A549 (cell line): ENCODE data around the gene SLC1A1. TPM values are rescaled to one million over a fixed set of nuclear protein-coding genes. Genes with fewer than 3 reads are reported as not detected.

Experiments
- ATAC-seq, 2 experiments: fragments of 200-7000 bp in 1 of 2; fragments of >200 bp in 1 of 2; cut with Nextera tagmentation in 1 of 2; cut with Tn5 transposase in 1 of 2; 3 replicates each; pipeline versions ENCODE4 v1.8.0 to v1.9.1; 2018 to 2020; ENCODE audit warnings: mild to moderate bottlenecking in 1 of 2, moderate library complexity in 1 of 2
- CTCF ChIA-PET: fragments of 300-600 bp; sonication (Branson Sonifier 250); formaldehyde crosslinking; extraction: SDS; loops from one replicate; lab custom pipeline; 2021; ENCODE audit warnings: antibody characterized with exemption, inconsistent platforms; lab: Yijun Ruan, JAX
- POLR2A ChIA-PET: fragments of 350-600 bp; formaldehyde crosslinking; extraction: SDS; loops from one replicate; lab custom pipeline; 2021; ENCODE audit warnings: antibody characterized with exemption, inconsistent platforms; lab: Yijun Ruan, JAX
- DNase-seq, 2 experiments: peaks; one replicate each; pipeline versions ENCODE4 v3.0.0 to v3.0.0-alpha.2; 2011 to 2016; ENCODE audit warnings: low read depth in 1 of 2, low spot score in 1 of 2
- FAIRE-seq: peaks from 2 replicates; lab custom pipeline; 2011; peaks lifted over from hg19 to GRCh38; lab: Jason Lieb, UNC
- H3K27ac ChIP-seq, 2 experiments: fragments of >200 bp; sonication (Bioruptor Twin); formaldehyde crosslinking; 3 replicates each; pipeline ENCODE4 v1.5.1; 2016 to 2017
- H3K4me1 ChIP-seq: fragments of >200 bp; sonication (Bioruptor Twin); formaldehyde crosslinking; 3 replicates; pipeline ENCODE4 v1.6.1; 2016
- H3K4me2 ChIP-seq: fragments of >200 bp; sonication (Bioruptor Twin); formaldehyde crosslinking; 3 replicates; pipeline ENCODE4 v1.6.1; 2016
- H3K4me3 ChIP-seq: fragments of >200 bp; sonication (Bioruptor Twin); formaldehyde crosslinking; 3 replicates; pipeline ENCODE4 v1.5.1; 2016
- H3K9me3 ChIP-seq: fragments of >200 bp; sonication (Bioruptor Twin); formaldehyde crosslinking; 3 replicates; pipeline ENCODE4 v1.6.1; 2016
- CBX2 ChIP-seq: fragments of 200-600 bp; sonication (generic); IDR thresholded peaks from 2 replicates; pipeline ENCODE4 v1.6.1; 2016; ENCODE audit warnings: low read depth, mild to moderate bottlenecking, borderline replicate concordance
- CEBPB ChIP-seq, 2 experiments: fragments of >200 bp in 1 of 2; sonication (Bioruptor Twin) in 1 of 2; formaldehyde crosslinking in 1 of 2; IDR thresholded peaks; 2 replicates each; pipeline ENCODE4 v1.6.1; 2012 to 2016
- EP300 ChIP-seq, 2 experiments: fragments of >200 bp; sonication (Bioruptor Twin); formaldehyde crosslinking; IDR thresholded peaks; 2 replicates in 1 of 2; 3 replicates in 1 of 2; pipeline ENCODE4 v1.6.1; 2016 to 2017
- HEYL ChIP-seq: fragments of 250-450 bp; sonication (Bioruptor Pico); IDR thresholded peaks from 2 replicates; pipeline ENCODE4 v1.8.0; 2021; ENCODE audit warnings: mild to moderate bottlenecking, moderate library complexity
- HOXA7 ChIP-seq: fragments of 250-450 bp; sonication (Bioruptor Pico); IDR thresholded peaks from 2 replicates; pipeline ENCODE4 v1.5.0; 2020; ENCODE audit warnings: mild to moderate bottlenecking, moderate library complexity
- HOXB13 ChIP-seq: fragments of 250-450 bp; sonication (Bioruptor Pico); IDR thresholded peaks from 2 replicates; pipeline ENCODE4 v1.5.0; 2020; ENCODE audit warnings: low read depth, mild to moderate bottlenecking, moderate library complexity
- JUNB ChIP-seq: fragments of >200 bp; sonication (Bioruptor Twin); formaldehyde crosslinking; IDR thresholded peaks from 2 replicates; pipeline ENCODE4 v1.6.1; 2016
- KDM1A ChIP-seq: fragments of 200-600 bp; sonication (generic); IDR thresholded peaks from 2 replicates; pipeline ENCODE4 v1.6.1; 2016; ENCODE audit warnings: low read depth, mild to moderate bottlenecking
- MAZ ChIP-seq: fragments of 150-350 bp; IDR thresholded peaks from 2 replicates; pipeline ENCODE4 v1.6.1; 2014; ENCODE audit warnings: antibody characterized with exemption, low read depth, low read length, borderline replicate concordance
- NFE2L2 ChIP-seq: fragments of 150-350 bp; conservative IDR thresholded peaks from 2 replicates; pipeline ENCODE4 v1.6.1; 2014; ENCODE audit warnings: low read length
- NPAS2 ChIP-seq: fragments of 250-450 bp; sonication (Bioruptor Pico); IDR thresholded peaks from 2 replicates; pipeline ENCODE4 v1.8.0; 2022; ENCODE audit warnings: mild to moderate bottlenecking, moderate library complexity, borderline replicate concordance
- NR3C1 ChIP-seq: fragments of >200 bp; sonication (Bioruptor Twin); formaldehyde crosslinking; IDR thresholded peaks from 3 replicates; pipeline ENCODE4 v1.6.1; 2017
- POLR2A ChIP-seq: IDR thresholded peaks from 2 replicates; pipeline ENCODE4 v1.6.1; 2012; ENCODE audit warnings: mild to moderate bottlenecking, low read length
- RARB ChIP-seq: fragments of 250-450 bp; sonication (Bioruptor Pico); IDR thresholded peaks from 2 replicates; pipeline ENCODE4 v1.8.0; 2021; ENCODE audit warnings: mild to moderate bottlenecking, moderate library complexity
- SMC3 ChIP-seq: fragments of >200 bp; sonication (Bioruptor Twin); formaldehyde crosslinking; IDR thresholded peaks from 3 replicates; pipeline ENCODE4 v1.6.1; 2018; ENCODE audit warnings: inconsistent platforms
- TFCP2L1 ChIP-seq: fragments of 250-450 bp; sonication (Bioruptor Pico); IDR thresholded peaks from 2 replicates; pipeline ENCODE4 v1.5.0; 2021; ENCODE audit warnings: mild to moderate bottlenecking
- TP53 ChIP-seq: fragments of 250-450 bp; sonication (Bioruptor Pico); IDR thresholded peaks from 2 replicates; pipeline ENCODE4 v1.5.0; 2021; ENCODE audit warnings: mild to moderate bottlenecking, moderate library complexity
- ZNF302 ChIP-seq: fragments of 250-450 bp; sonication (Bioruptor Pico); IDR thresholded peaks from 2 replicates; pipeline ENCODE4 v1.9.0; 2021; ENCODE audit warnings: inconsistent platforms, mild to moderate bottlenecking, moderate library complexity
- ZSCAN20 ChIP-seq: fragments of 250-450 bp; sonication (Bioruptor Pico); IDR thresholded peaks from 2 replicates; pipeline ENCODE4 v1.8.0; 2022; ENCODE audit warnings: mild to moderate bottlenecking, moderate library complexity
- WGBS: methylation state at CpG from one replicate; pipeline ENCODE4 v1.1.6; 2017; ENCODE audit errors: missing lambda C conversion rate; 5-methylcytosine and 5-hydroxymethylcytosine counted together
- polyA plus RNA-seq, 4 experiments: library from polyadenylated mRNA; depleted of rRNA in 3 of 4; stranded (reverse); fragments of >200 nt; fragmentation: RNase III in 1 of 4; extraction: RNeasy Plus Mini Kit Qiagen cat#74134 plus additional on column Dnase treatment in 1 of 4; gene quantifications; 2 replicates in 3 of 4; 3 replicates in 1 of 4; pipeline ENCODE4 v1.2.3, GENCODE V29; 2011 to 2017
- TF ChIP-seq, protein P1 (sequence below): fragments of 200-600 bp; sonication (generic); IDR thresholded peaks from 2 replicates; pipeline ENCODE4 v1.6.1; 2016; ENCODE audit warnings: antibody characterized with exemption, mild to moderate bottlenecking, moderate library complexity
- TF ChIP-seq, protein P2 (sequence below): fragments of 450-650 bp; IDR thresholded peaks from 2 replicates; pipeline ENCODE4 v1.6.1; 2014; ENCODE audit warnings: antibody characterized with exemption

SLC1A1 gene
- polyA plus RNA-seq, 2 of the 4 experiments (the other 2 are of a cell fraction) = 0.66 to 1.3 TPM

DNA sequence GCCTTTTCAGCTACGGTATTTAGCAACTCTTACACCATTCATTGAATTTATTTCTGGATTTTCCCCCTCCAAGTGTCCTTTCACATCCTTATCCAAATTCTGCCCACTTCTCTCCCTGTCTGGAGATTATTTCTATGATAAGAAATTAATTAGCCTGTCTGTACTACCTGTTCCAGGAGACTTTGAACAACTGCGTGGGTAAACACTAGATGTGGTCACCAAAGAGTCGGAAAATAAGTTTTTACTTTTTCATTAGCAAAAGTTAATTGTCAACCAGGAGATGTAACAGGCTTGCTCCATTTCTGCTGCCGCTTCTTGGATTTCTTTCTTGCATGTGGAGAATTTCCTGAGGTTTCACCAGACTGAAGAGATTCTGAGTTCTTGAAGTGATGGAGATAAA is 14.0 kb downstream of the SLC1A1 start:
- Histone ChIP-seq H3K4me3 (no peak overlapping the region), H3K4me1 (no peaks in the 10 kb centered on the region), H3K9me3 (no peaks in the 10 kb centered on the region), H3K27ac (no peak overlapping the region), H3K4me2 (no peak overlapping the region)
- ATAC-seq (no peak), FAIRE-seq (no peak), DNase-seq (no peak)
- WGBS = 66% methylated on average over 4 of the region's 4 CpGs
- POLR2A ChIA-PET = no interaction called here
- CTCF ChIA-PET = no interaction called here
- TF ChIP-seq CEBPB (IDR thresholded peaks at IDR 0.05) = no peak
- TF ChIP-seq HEYL (CRISPR knock-in tag) = no peak
- no peak for TF ChIP-seq RARB

DNA sequence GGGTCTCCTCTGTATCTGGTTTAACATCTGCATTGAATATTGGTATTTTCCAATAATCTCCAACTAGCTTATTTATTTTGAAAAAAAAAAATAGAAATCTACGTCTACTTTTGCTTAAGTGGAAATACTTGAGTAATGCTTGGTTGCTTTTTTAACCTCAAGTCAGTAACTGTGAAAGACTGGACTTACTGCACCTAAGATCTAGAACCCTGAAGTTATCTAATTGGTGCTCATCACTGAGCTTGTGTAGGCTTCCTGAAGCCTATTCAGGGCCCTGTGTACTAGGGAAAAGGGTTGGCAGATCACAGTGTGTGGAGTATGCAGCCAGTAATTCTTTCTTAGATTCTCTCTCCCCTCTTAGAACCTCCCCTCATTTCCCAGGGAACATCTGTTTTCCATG is 16.2 kb downstream of the SLC1A1 start:
- FAIRE-seq (no peak), ATAC-seq (no peak), DNase-seq (no peak)
- no peaks in the 10 kb centered on the region for H3K4me1 ChIP-seq
- ChIA-PET CTCF (interaction anchor here (0.6 to 1.5 kb wide), 3 partner anchors 18 to 95 kb away, joined by 3 to 4 read pairs (median 3); no protein-coding TSS in a partner anchor), POLR2A (no interaction called here)
- TF ChIP-seq JUNB (no peak), ZSCAN20 (CRISPR knock-in tag) (no peak), CBX2 (no peak), TFCP2L1 (no peak), NPAS2 (CRISPR knock-in tag) (no peak), TP53 (CRISPR knock-in tag) (no peak)
- TF ChIP-seq, protein P1, sequence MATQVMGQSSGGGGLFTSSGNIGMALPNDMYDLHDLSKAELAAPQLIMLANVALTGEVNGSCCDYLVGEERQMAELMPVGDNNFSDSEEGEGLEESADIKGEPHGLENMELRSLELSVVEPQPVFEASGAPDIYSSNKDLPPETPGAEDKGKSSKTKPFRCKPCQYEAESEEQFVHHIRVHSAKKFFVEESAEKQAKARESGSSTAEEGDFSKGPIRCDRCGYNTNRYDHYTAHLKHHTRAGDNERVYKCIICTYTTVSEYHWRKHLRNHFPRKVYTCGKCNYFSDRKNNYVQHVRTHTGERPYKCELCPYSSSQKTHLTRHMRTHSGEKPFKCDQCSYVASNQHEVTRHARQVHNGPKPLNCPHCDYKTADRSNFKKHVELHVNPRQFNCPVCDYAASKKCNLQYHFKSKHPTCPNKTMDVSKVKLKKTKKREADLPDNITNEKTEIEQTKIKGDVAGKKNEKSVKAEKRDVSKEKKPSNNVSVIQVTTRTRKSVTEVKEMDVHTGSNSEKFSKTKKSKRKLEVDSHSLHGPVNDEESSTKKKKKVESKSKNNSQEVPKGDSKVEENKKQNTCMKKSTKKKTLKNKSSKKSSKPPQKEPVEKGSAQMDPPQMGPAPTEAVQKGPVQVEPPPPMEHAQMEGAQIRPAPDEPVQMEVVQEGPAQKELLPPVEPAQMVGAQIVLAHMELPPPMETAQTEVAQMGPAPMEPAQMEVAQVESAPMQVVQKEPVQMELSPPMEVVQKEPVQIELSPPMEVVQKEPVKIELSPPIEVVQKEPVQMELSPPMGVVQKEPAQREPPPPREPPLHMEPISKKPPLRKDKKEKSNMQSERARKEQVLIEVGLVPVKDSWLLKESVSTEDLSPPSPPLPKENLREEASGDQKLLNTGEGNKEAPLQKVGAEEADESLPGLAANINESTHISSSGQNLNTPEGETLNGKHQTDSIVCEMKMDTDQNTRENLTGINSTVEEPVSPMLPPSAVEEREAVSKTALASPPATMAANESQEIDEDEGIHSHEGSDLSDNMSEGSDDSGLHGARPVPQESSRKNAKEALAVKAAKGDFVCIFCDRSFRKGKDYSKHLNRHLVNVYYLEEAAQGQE = no peak
- no peak overlapping the region for H3K27ac ChIP-seq
- WGBS = 86% methylated on average over 1 of the region's 1 CpG
- H3K9me3 ChIP-seq = no peaks in the 10 kb centered on the region
- no peak overlapping the region for H3K4me3 ChIP-seq
- H3K4me2 ChIP-seq = no peak overlapping the region

DNA sequence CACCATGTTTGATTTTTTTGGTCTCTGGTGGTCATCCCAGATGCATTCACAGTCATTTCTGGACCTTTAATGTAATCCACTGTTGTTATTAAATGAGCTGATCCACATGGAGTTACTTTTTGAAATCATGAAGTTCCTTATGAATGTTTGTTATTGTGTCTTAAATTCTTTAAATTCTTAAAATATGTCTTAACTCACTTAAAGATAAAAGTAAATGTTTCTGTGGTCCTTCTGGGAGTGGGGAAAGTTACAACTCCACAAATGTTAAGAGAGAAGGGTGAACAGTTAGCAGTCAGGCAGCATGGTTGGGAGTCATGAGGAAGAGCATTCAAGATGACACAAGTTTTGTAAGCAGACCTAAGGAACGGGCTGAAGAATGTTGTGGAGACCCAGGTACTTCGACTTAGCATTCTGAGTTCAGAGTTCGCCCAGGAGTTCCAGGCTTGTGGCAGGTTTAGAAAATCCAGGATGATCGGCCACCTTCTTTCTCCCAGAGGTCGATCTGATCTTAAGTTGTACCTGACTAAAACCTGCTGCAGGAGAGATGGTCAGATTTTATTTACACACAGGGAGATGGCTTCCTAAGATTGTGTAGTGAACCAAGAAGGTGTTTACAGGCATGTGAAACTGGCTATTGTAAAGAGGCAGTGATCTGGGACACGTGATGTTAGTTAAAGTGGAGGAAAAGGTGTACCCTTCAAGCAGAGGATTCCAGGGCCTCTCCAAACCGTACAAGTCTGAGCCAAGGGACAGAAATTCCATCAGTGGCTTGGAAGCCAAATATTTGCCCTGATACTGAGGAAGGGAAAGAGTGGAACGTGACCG is 17.2 kb downstream of the SLC1A1 start:
- Histone ChIP-seq H3K4me1 (no peaks in the 10 kb centered on the region), H3K9me3 (no peaks in the 10 kb centered on the region), H3K4me3 (no peak overlapping the region), H3K27ac (no peak overlapping the region), H3K4me2 (no peak overlapping the region)
- TF ChIP-seq NFE2L2 (no peak), HOXA7 (CRISPR knock-in tag) (no peak), NR3C1 (no peak), EP300 (IDR thresholded peaks at IDR 0.05) (no peak), HOXB13 (no peak), ZNF302 (CRISPR knock-in tag) (no peak), POLR2A (no peak), MAZ (no peak), KDM1A (no peak), SMC3 (no peak)
- TF ChIP-seq, protein P2, sequence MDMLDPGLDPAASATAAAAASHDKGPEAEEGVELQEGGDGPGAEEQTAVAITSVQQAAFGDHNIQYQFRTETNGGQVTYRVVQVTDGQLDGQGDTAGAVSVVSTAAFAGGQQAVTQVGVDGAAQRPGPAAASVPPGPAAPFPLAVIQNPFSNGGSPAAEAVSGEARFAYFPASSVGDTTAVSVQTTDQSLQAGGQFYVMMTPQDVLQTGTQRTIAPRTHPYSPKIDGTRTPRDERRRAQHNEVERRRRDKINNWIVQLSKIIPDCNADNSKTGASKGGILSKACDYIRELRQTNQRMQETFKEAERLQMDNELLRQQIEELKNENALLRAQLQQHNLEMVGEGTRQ = no peak
- ChIA-PET POLR2A (no interaction called here), CTCF (interaction anchor here (1.5 kb wide), 1 partner anchor 17 kb away, joined by 4 read pairs; no protein-coding TSS in a partner anchor)
- WGBS = 67% methylated on average over 8 of the region's 9 CpGs
- FAIRE-seq (no peak), ATAC-seq (no peak), DNase-seq (no peak)
